Caco-2 (cell line): ENCODE data around the gene CALCOCO1. TPM values are rescaled to one million over a fixed set of nuclear protein-coding genes. Genes with fewer than 3 reads are reported as not detected.

Source experiments
- BruUV-seq: library from RNA; stranded (reverse); fragments of 400-500 nt; replicated peaks from 2 replicates; lab custom pipeline; 2021; lab: Mats Ljungman, UMichigan
- CTCF ChIA-PET: fragments of 300-600 bp; sonication (Branson Sonifier 250); formaldehyde crosslinking; loops from one replicate; lab custom pipeline; 2022; ENCODE audit warnings: antibody characterized with exemption; lab: Charles Lee
- POLR2A ChIA-PET: fragments of 300-600 bp; sonication (Branson Sonifier 250); formaldehyde crosslinking; loops from one replicate; lab custom pipeline; 2022; ENCODE audit warnings: antibody characterized with exemption; lab: Charles Lee
- DNase-seq, 2 experiments: peaks; one replicate each; pipeline versions ENCODE4 v3.0.0 to v3.0.0-alpha.2; 2020 to 2022
- H3K27me3 ChIP-seq: replicated peaks from 2 replicates; pipeline ENCODE4 v1.6.0; 2011; ENCODE audit warnings: low read length; ENCODE audit not compliant: control insufficient read depth, insufficient read depth
- H3K36me3 ChIP-seq: 2 replicates; pipeline ENCODE4 v1.5.1; 2011; ENCODE audit warnings: low read length; ENCODE audit not compliant: control insufficient read depth, insufficient read depth
- H3K4me1 ChIP-seq: fragments of 250-450 bp; sonication (Bioruptor Pico); 2 replicates; pipeline ENCODE4 v1.5.1; 2020; ENCODE audit warnings: mild to moderate bottlenecking
- H3K4me3 ChIP-seq: 2 replicates; pipeline ENCODE4 v1.5.1; 2011; ENCODE audit warnings: low read depth, mild to moderate bottlenecking, control low read depth, low read length
- H3K9me3 ChIP-seq: fragments of 250-450 bp; sonication (Bioruptor Pico); 2 replicates; pipeline ENCODE4 v1.5.1; 2020; ENCODE audit warnings: mild to moderate bottlenecking, moderate library complexity
- H3K27ac Mint-ChIP-seq: one replicate; pipeline ENCODE4 v1.8.0; 2022; ENCODE audit warnings: mixed read lengths; ENCODE audit not compliant: unreplicated experiment
- H3K27me3 Mint-ChIP-seq: one replicate; pipeline ENCODE4 v1.8.0; 2022; ENCODE audit warnings: mixed read lengths; ENCODE audit not compliant: insufficient read depth, unreplicated experiment
- H3K36me3 Mint-ChIP-seq: one replicate; pipeline ENCODE4 v1.8.0; 2022; ENCODE audit warnings: mild to moderate bottlenecking, mixed read lengths; ENCODE audit not compliant: insufficient read depth, unreplicated experiment
- H3K4me1 Mint-ChIP-seq: one replicate; pipeline ENCODE4 v1.8.0; 2022; ENCODE audit warnings: low read depth, mixed read lengths; ENCODE audit not compliant: unreplicated experiment
- H3K4me3 Mint-ChIP-seq: one replicate; pipeline ENCODE4 v1.8.0; 2022; ENCODE audit warnings: mild to moderate bottlenecking, moderate library complexity, mixed read lengths; ENCODE audit not compliant: unreplicated experiment
- H3K9me3 Mint-ChIP-seq: one replicate; pipeline ENCODE4 v1.8.0; 2022; ENCODE audit warnings: mixed read lengths; ENCODE audit not compliant: unreplicated experiment
- intact Hi-C: fragments of 100-400 bp; cut with micrococcal nuclease; formaldehyde crosslinking; loops from one replicate; pipeline ENCODE4 v1.10.0; 2022; ENCODE audit not compliant: unreplicated experiment
- total RNA-seq: library from RNA; stranded (reverse); gene quantifications from 2 replicates; pipeline ENCODE4 v1.2.3, GENCODE V29; 2022
- TF ChIP-seq, protein P1 (sequence below), 2 experiments: fragments of 200-600 bp in 1 of 2; IDR thresholded peaks; 1 replicate in 1 of 2; 2 replicates in 1 of 2; pipeline versions ENCODE4 v1.5.1 to v1.8.0; 2011 to 2022; ENCODE audit warnings: antibody characterized with exemption in 1 of 2, control low read depth in 1 of 2, inconsistent platforms in 1 of 2, low read depth in 1 of 2, low read length in 1 of 2, mild to moderate bottlenecking in 1 of 2, moderate library complexity in 1 of 2; ENCODE audit not compliant: insufficient read depth in 1 of 2, severe bottlenecking in 1 of 2, unreplicated experiment in 1 of 2

The CALCOCO1 gene
- total RNA-seq, 1 experiment from 2014 or later = 19.3 TPM

- intact Hi-C loops = no loop called here
- H3K4me1 ChIP-seq = 0 out of 2 replicates have a peak, but pooled peaks cover 5% of the 10 kb centered on the region
- H3K9me3 ChIP-seq = no peaks in the 10 kb centered on the region
- H3K36me3 ChIP-seq = peaks cover 1% of the 10 kb centered on the region; the same call in 1 of the 2 replicates
- Mint-ChIP-seq H3K4me3 (peak overlapping the region; percentile 82), H3K27ac (peak overlapping the region; percentile 87), H3K9me3 (no peaks in the 10 kb centered on the region), H3K36me3 (peaks cover 11% of the 10 kb centered on the region), H3K27me3 (no peaks in the 10 kb centered on the region), H3K4me1 (no peaks in the 10 kb centered on the region)
- CTCF ChIA-PET = interaction anchor here (1.1 to 3.1 kb wide), 2 partner anchors 58 to 134 kb away, joined by 5 to 43 read pairs; no protein-coding TSS in a partner anchor
- POLR2A ChIA-PET = interaction anchor here (0.6 kb wide), 1 partner anchor 22 kb away, joined by 3 read pairs; no protein-coding TSS in a partner anchor
- TF ChIP-seq, protein P1, sequence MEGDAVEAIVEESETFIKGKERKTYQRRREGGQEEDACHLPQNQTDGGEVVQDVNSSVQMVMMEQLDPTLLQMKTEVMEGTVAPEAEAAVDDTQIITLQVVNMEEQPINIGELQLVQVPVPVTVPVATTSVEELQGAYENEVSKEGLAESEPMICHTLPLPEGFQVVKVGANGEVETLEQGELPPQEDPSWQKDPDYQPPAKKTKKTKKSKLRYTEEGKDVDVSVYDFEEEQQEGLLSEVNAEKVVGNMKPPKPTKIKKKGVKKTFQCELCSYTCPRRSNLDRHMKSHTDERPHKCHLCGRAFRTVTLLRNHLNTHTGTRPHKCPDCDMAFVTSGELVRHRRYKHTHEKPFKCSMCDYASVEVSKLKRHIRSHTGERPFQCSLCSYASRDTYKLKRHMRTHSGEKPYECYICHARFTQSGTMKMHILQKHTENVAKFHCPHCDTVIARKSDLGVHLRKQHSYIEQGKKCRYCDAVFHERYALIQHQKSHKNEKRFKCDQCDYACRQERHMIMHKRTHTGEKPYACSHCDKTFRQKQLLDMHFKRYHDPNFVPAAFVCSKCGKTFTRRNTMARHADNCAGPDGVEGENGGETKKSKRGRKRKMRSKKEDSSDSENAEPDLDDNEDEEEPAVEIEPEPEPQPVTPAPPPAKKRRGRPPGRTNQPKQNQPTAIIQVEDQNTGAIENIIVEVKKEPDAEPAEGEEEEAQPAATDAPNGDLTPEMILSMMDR (IDR thresholded peaks at IDR 0.05; ENCODE audit: insufficient read depth in 1 of 2, low read depth in 1 of 2, low read length in 1 of 2, severe bottlenecking in 1 of 2, unreplicated experiment in 1 of 2) = no peak
- no TSS peak for BruUV-seq
- peak overlapping the region; percentile 37 for H3K4me3 ChIP-seq
- DNase-seq = no peak
- no peaks in the 10 kb centered on the region for H3K27me3 ChIP-seq
These were observed 49.5 kb downstream of the CALCOCO1 start for GRCh38 chr12:53677800-53678148.

DNA sequence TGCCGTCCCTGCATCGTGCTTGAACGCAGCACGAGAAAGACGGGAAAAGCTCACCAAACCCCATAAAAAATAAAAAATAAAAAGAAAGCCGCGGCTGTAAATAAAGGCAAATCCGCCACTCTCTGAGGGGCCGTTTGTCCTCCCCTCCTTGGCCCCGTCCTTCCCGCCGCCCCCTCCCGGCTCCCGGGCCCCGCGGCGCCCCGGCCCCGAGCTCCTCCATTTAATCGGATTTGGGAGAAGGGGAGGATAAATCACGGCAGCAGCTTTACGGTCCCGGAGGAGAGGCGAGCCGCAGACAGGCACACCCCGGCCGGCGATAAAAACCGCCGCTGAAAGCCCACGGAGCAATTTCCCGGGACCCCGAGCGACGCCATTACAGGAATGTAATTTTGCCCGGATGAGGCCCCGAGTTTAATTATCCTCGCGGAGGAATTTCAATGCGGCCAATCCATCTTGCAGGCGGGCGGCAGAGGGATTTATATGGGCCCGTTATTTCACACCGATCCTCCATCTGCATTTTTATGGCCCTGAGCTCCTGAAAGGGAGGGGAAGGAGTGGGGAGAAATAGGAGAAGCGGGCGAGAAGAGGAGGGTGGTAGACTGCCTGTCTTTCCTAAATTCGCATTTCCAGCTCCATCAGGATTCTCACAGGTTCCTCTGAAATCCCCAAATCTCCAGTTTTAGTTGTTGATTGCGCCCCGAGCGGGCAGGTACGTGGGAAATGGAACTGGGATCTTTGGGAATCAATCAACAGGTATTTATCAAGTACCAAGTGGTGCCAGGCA, 50.0 kb downstream of the CALCOCO1 start:
- H3K4me1 ChIP-seq = 0 out of 2 replicates have a peak, but pooled peaks cover 5% of the 10 kb centered on the region
- no TSS peak for BruUV-seq
- peaks cover 11% of the 10 kb centered on the region for H3K36me3 Mint-ChIP-seq

GRCh38 chr12:53676656-53677015, 50.6 kb downstream of the CALCOCO1 start:
- Mint-ChIP-seq H3K9me3 (no peaks in the 10 kb centered on the region), H3K4me3 (peak overlapping the region; percentile 82), H3K27ac (peak overlapping the region; percentile 87), H3K36me3 (peaks cover 12% of the 10 kb centered on the region), H3K4me1 (no peaks in the 10 kb centered on the region), H3K27me3 (no peaks in the 10 kb centered on the region)
- Histone ChIP-seq H3K4me1 (0 out of 2 replicates have a peak, but pooled peaks cover 5% of the 10 kb centered on the region), H3K9me3 (no peaks in the 10 kb centered on the region), H3K36me3 (peaks cover 1% of the 10 kb centered on the region; the same call in 1 of the 2 replicates), H3K4me3 (peak overlapping the region; percentile 37), H3K27me3 (no peaks in the 10 kb centered on the region)
- TF ChIP-seq, protein P1 (IDR thresholded peaks at IDR 0.05; ENCODE audit: insufficient read depth in 1 of 2, low read depth in 1 of 2, low read length in 1 of 2, severe bottlenecking in 1 of 2, unreplicated experiment in 1 of 2) = no peak
- intact Hi-C loops = loop anchor here (1.0 kb wide), 4 partner anchors 20 to 133 kb away; partner anchors contain the start of gene ATF7
- DNase-seq = peak in 1 of 2 experiments; percentile 52
- ChIA-PET CTCF (interaction anchor here (0.8 to 3.1 kb wide), 7 partner anchors 17 to 168 kb away, joined by 3 to 43 read pairs (median 5); no protein-coding TSS in a partner anchor), POLR2A (interaction anchor here (0.6 to 1.4 kb wide), 6 partner anchors 51 to 603 kb away, joined by 3 to 11 read pairs (median 4); partner anchors contain the start of gene ATF7)
- no TSS peak for BruUV-seq

More for the DNA sequence above, 50.0 kb downstream of the CALCOCO1 start:
- H3K9me3 ChIP-seq = no peaks in the 10 kb centered on the region
- TF ChIP-seq, protein P1 (IDR thresholded peaks at IDR 0.05; ENCODE audit: insufficient read depth in 1 of 2, low read depth in 1 of 2, low read length in 1 of 2, severe bottlenecking in 1 of 2, unreplicated experiment in 1 of 2) = no peak
- intact Hi-C loops = no loop called here
- no peaks in the 10 kb centered on the region for H3K9me3 Mint-ChIP-seq
- DNase-seq = no peak
- H3K27ac Mint-ChIP-seq = peak overlapping the region; percentile 87
- H3K4me3 Mint-ChIP-seq = peak overlapping the region; percentile 82
- H3K27me3 ChIP-seq = no peaks in the 10 kb centered on the region
- no peaks in the 10 kb centered on the region for H3K27me3 Mint-ChIP-seq
- peak overlapping the region; percentile 37 for H3K4me3 ChIP-seq
- POLR2A ChIA-PET = interaction anchor here (0.6 kb wide), 1 partner anchor 602 kb away, joined by 3 read pairs; no protein-coding TSS in a partner anchor
- CTCF ChIA-PET = interaction anchor here (0.8 to 3.1 kb wide), 4 partner anchors 58 to 169 kb away, joined by 3 to 43 read pairs (median 4); no protein-coding TSS in a partner anchor
- H3K4me1 Mint-ChIP-seq = no peaks in the 10 kb centered on the region
- peaks cover 1% of the 10 kb centered on the region; the same call in 1 of the 2 replicates for H3K36me3 ChIP-seq
